Measurements from ENCODE around the gene PIP5K1C. TPM values are rescaled to one million over a fixed set of nuclear protein-coding genes. Genes with fewer than 3 reads are reported as not detected.

The PIP5K1C gene
- total and polyA plus RNA-seq, 9 of the 15 experiments (the other 6 are each of a cell fraction or from before 2014, with no cell fraction given): 0.38 to 22.1 (median 4.1) TPM

DNA sequence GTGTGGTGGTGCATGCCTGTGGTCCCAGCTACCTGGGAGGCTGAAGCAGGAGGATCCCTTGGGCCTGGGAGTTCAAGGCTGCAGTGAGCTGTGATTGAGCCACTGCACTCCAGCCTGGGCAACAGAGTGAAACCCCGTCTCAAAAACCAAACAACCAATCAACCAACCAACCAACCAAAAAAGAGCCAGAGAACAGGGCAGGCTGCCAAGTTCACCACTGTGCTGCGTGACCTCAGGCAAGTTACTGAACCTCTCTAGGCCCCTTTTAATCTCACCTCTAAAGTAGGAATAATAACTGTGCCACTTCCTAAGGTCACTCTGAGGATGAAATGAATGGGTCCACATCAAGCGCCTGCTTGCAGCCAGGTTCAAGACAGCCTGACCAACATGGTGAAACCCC is 24.9 kb upstream of the PIP5K1C start:
- 63% methylated on average over 2 of the region's 3 CpGs for whole genome bisulfite sequencing (ENCODE audit: insufficient coverage, low coverage, missing lambda C conversion rate)
- no peaks in the 10 kb centered on the region for H4K20me1 ChIP-seq (replicated peaks; ENCODE audit: control insufficient read depth, insufficient read depth, low read length)
- ChIA-PET CTCF (ENCODE audit: low intra/inter-chr PET ratio) (no interaction called here), POLR2A (interaction anchor here (0.6 to 0.8 kb wide), 3 partner anchors 9 to 704 kb away, joined by 3 to 4 read pairs (median 3); no protein-coding TSS in a partner anchor)
- H3K4me1 ChIP-seq (replicated peaks in 1 of 2; ENCODE audit: control insufficient read depth in 2 of 2, insufficient read depth in 2 of 2, low read length in 2 of 2): peaks cover 7 to 31% of the 10 kb centered on the region in 2 experiments; a peak in 3 of 5 replicates
- FAIRE-seq: no peak
- H2AFZ ChIP-seq (ENCODE audit: low read depth, low read length): no peak overlapping the region
- no peaks in the 10 kb centered on the region for H3K9me3 ChIP-seq (replicated peaks; ENCODE audit: control insufficient read depth, insufficient read depth, low read depth, low read length)
- no TSS peak for BruUV-seq (replicated peaks)
- H3K36me3 ChIP-seq (ENCODE audit: control insufficient read depth, insufficient read depth, low read length): no peaks in the 10 kb centered on the region
- TF ChIP-seq JUNB (CRISPR knock-in tag; conservative IDR thresholded peaks at IDR 0.05) (no peak), GTF2B (IDR thresholded peaks at IDR 0.05; ENCODE audit: extremely low read depth, insufficient read length) (no peak), L3MBTL2 (IDR thresholded peaks at IDR 0.05) (no peak), ARNT (IDR thresholded peaks at IDR 0.05) (no peak), NFIC (IDR thresholded peaks at IDR 0.05) (peak; percentile 79), POLR3G (IDR thresholded peaks at IDR 0.05; ENCODE audit: extremely low read depth, insufficient read length, insufficient replicate concordance) (no peak), ZFP36 (IDR thresholded peaks at IDR 0.05; ENCODE audit: low read depth, low read length, partially characterized antibody) (peak; percentile 29), ZNF316 (IDR thresholded peaks at IDR 0.05) (no peak)
- TF ChIP-seq, protein P1, sequence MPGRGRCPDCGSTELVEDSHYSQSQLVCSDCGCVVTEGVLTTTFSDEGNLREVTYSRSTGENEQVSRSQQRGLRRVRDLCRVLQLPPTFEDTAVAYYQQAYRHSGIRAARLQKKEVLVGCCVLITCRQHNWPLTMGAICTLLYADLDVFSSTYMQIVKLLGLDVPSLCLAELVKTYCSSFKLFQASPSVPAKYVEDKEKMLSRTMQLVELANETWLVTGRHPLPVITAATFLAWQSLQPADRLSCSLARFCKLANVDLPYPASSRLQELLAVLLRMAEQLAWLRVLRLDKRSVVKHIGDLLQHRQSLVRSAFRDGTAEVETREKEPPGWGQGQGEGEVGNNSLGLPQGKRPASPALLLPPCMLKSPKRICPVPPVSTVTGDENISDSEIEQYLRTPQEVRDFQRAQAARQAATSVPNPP (IDR thresholded peaks at IDR 0.05; ENCODE audit: borderline replicate concordance, insufficient read depth, insufficient read length): no peak
- H3K9me1 ChIP-seq (ENCODE audit: control insufficient read depth, insufficient read depth, low read length): no peaks in the 10 kb centered on the region
- no peak overlapping the region for H3K4me3 ChIP-seq
- H3K27ac ChIP-seq (ENCODE audit: extremely low read depth, low read depth, low read length): no peak overlapping the region
- no peak for ATAC-seq
- in situ Hi-C loops (cut with MboI) (no loop called here), intact Hi-C loops (cut with micrococcal nuclease) (no loop called here)
- H3K79me2 ChIP-seq (ENCODE audit: control insufficient read depth, insufficient read depth, low read length): no peaks in the 10 kb centered on the region
- no peak overlapping the region for H3K9ac ChIP-seq (ENCODE audit: insufficient read depth in 1 of 2, low read depth in 2 of 2, low read length in 2 of 2)
- H3K27me3 ChIP-seq (ENCODE audit: control insufficient read depth in 2 of 2, insufficient read depth in 2 of 2, low read length in 2 of 2): no peaks in the 10 kb centered on the region
- DNase-seq (ENCODE audit: extremely low read depth in 1 of 4, low spot score in 3 of 4): no peak
- no peak overlapping the region for H3K4me2 ChIP-seq (ENCODE audit: insufficient read depth, low read length)
